Measurements from ENCODE around the gene ANKS3.

The ANKS3 gene

DNA sequence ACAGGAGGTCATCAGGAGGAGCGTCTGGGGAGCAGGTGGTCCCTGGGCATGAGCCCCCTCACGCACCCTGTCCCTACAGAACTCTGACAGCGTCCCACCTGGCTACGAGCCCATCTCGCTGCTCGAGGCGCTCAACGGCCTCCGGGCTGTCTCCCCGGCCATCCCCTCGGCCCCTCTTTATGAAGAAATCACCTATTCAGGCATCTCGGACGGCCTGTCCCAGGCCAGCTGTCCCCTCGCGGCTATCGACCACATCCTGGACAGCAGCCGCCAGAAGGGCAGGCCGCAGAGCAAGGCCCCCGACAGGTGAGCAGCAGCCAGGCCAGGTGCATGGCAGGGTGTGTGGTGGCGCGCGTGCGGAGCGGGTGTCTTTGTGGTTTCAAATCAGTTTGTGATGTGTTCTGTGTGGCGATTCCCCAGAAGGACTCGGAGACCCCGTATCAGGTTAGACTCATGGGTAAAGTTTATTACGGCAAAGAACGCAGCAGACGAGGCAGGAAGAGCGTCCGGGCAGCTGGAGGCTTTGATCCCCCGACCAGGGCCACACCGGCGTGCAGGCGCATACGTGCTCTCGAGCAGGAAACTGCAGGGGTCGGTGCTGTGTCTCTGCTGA is 52.5 kb downstream of the ANKS3 start:
- H3K27ac Mint-ChIP-seq: no peak overlapping the region
- H3K4me3 Mint-ChIP-seq: no peak overlapping the region
- H3K36me3 Mint-ChIP-seq (ENCODE audit: low read depth): peaks cover 13% of the 10 kb centered on the region
- H3K27me3 Mint-ChIP-seq: no peaks in the 10 kb centered on the region
- peaks cover 31% of the 10 kb centered on the region for H3K4me1 Mint-ChIP-seq (ENCODE audit: low read depth)
- no peaks in the 10 kb centered on the region for H3K9me3 Mint-ChIP-seq

- H3K4me3 Mint-ChIP-seq: no peak overlapping the region
- peaks cover 39% of the 10 kb centered on the region for H3K4me1 Mint-ChIP-seq (ENCODE audit: low read depth)
- peaks cover 13% of the 10 kb centered on the region for H3K36me3 Mint-ChIP-seq (ENCODE audit: low read depth)
- H3K27ac Mint-ChIP-seq: peak overlapping the region; percentile 26
- H3K9me3 Mint-ChIP-seq: no peaks in the 10 kb centered on the region
- no peaks in the 10 kb centered on the region for H3K27me3 Mint-ChIP-seq
Measured at GRCh38 chr16:4680673-4681470, 53.2 kb downstream of the ANKS3 start.

DNA sequence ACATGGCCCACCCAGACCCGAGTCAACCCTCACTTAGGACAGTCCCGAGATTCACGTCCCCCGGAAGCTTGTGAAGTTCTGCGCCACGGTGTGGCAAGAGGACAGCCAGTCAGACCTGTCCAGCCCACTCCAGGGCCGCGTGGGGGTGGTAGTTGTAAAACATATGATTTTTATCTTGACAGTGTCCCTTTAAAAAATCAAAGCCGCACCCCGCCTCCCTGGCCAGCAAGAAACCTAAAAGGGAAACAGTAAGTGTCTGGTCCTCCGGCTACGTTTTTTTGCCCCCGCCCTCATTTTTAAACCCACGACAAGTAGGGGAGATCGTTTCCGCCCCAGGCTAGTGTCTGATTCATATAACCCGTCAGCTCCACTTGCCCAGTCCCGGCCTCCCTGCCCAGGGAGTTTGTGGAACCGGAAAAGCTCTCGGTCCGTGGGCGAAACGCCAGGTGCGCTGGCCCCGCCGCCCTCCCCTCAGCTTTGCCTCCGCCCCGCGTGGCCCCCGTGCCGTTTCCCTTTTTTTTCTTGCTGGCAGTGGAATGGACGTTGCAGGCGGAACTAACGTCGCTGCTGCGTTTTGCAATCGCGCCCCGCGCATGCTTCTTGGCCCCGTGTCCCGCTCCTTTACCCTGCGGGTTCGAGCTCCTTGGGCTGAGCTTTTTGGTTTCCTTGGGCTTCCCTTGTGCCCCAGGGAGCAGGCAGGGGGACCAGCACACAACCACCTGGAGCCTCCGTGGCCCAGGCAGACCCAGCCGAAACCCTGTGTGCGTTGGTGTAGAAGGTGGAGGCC is 54.0 kb downstream of the ANKS3 start:
- no peak overlapping the region for H3K4me3 Mint-ChIP-seq
- H3K4me1 Mint-ChIP-seq (ENCODE audit: low read depth): peaks cover 45% of the 10 kb centered on the region
- H3K27ac Mint-ChIP-seq: no peak overlapping the region
- H3K36me3 Mint-ChIP-seq (ENCODE audit: low read depth): peaks cover 11% of the 10 kb centered on the region
- H3K27me3 Mint-ChIP-seq: no peaks in the 10 kb centered on the region
- no peaks in the 10 kb centered on the region for H3K9me3 Mint-ChIP-seq

- Mint-ChIP-seq H3K4me1 (ENCODE audit: low read depth) (peaks cover 45% of the 10 kb centered on the region), H3K27ac (peak overlapping the region; percentile 90), H3K27me3 (no peaks in the 10 kb centered on the region), H3K9me3 (no peaks in the 10 kb centered on the region), H3K36me3 (ENCODE audit: low read depth) (peaks cover 7% of the 10 kb centered on the region), H3K4me3 (no peak overlapping the region)
Measured at GRCh38 chr16:4679156-4679849, 54.8 kb downstream of the ANKS3 start.

GRCh38 chr16:4678596-4678995 is 55.5 kb downstream of the ANKS3 start:
- H3K27ac Mint-ChIP-seq: peak overlapping the region; percentile 90
- H3K4me1 Mint-ChIP-seq (ENCODE audit: low read depth): peaks cover 45% of the 10 kb centered on the region
- no peak overlapping the region for H3K4me3 Mint-ChIP-seq
- no peaks in the 10 kb centered on the region for H3K9me3 Mint-ChIP-seq
- H3K36me3 Mint-ChIP-seq (ENCODE audit: low read depth): peaks cover 10% of the 10 kb centered on the region
- no peaks in the 10 kb centered on the region for H3K27me3 Mint-ChIP-seq

GRCh38 chr16:4677994-4678393 is 56.1 kb downstream of the ANKS3 start:
- Mint-ChIP-seq H3K36me3 (ENCODE audit: low read depth) (peaks cover 12% of the 10 kb centered on the region), H3K4me3 (no peak overlapping the region), H3K4me1 (ENCODE audit: low read depth) (peaks cover 43% of the 10 kb centered on the region), H3K27me3 (no peaks in the 10 kb centered on the region), H3K27ac (peak overlapping the region; percentile 90), H3K9me3 (no peaks in the 10 kb centered on the region)

- Mint-ChIP-seq H3K36me3 (ENCODE audit: low read depth) (peaks cover 12% of the 10 kb centered on the region), H3K4me1 (ENCODE audit: low read depth) (peaks cover 40% of the 10 kb centered on the region), H3K27ac (peak overlapping the region; percentile 99), H3K9me3 (no peaks in the 10 kb centered on the region), H3K27me3 (no peaks in the 10 kb centered on the region), H3K4me3 (no peak overlapping the region)
Measured at GRCh38 chr16:4677390-4677789, 56.7 kb downstream of the ANKS3 start.

GRCh38 chr16:4676831-4677230 is 57.2 kb downstream of the ANKS3 start:
- Mint-ChIP-seq H3K4me3 (peak overlapping the region; percentile 75), H3K36me3 (ENCODE audit: low read depth) (peaks cover 12% of the 10 kb centered on the region), H3K4me1 (ENCODE audit: low read depth) (peaks cover 40% of the 10 kb centered on the region), H3K9me3 (no peaks in the 10 kb centered on the region), H3K27ac (peak overlapping the region; percentile 99), H3K27me3 (no peaks in the 10 kb centered on the region)

GRCh38 chr16:4675864-4676786 is 57.9 kb downstream of the ANKS3 start:
- peak overlapping the region; percentile 99 for H3K27ac Mint-ChIP-seq
- H3K36me3 Mint-ChIP-seq (ENCODE audit: low read depth): peaks cover 12% of the 10 kb centered on the region

DNA sequence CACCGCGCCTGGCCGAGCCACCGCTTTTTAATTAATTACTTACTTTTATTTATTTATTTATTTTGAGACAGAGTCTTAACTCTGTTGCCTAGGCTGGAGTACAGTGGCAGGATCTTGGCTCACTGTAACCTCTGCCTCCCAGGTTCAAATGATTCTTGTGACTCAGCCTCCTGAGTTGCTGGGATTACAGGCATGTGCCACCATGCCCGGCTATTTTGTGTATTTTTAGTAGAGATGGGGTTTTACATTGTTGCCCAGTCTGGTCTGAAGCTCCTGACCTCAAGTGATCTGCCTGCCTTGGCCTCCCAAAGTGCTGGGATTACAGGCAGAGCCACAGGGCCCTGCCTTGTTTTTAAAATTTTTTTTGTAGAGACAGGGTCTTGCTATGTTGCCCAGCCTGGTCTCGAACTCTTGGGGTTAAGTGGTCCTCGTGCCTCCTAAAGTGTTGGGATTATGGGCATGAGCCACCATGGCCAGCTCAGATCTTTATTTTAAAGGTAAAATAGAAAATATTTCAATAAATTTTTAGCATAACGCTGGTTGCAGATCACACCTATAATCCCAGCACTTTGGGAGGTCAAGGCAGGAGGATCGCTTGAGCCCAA is 59.0 kb downstream of the ANKS3 start:
- Mint-ChIP-seq H3K27me3 (no peaks in the 10 kb centered on the region), H3K36me3 (ENCODE audit: low read depth) (peaks cover 12% of the 10 kb centered on the region), H3K9me3 (no peaks in the 10 kb centered on the region), H3K4me1 (ENCODE audit: low read depth) (peaks cover 36% of the 10 kb centered on the region), H3K4me3 (peak overlapping the region; percentile 23), H3K27ac (peak overlapping the region; percentile 99)

More at GRCh38 chr16:4675864-4676786, 57.9 kb downstream of the ANKS3 start:
- Mint-ChIP-seq H3K4me1 (ENCODE audit: low read depth) (peaks cover 36% of the 10 kb centered on the region), H3K27me3 (no peaks in the 10 kb centered on the region), H3K9me3 (no peaks in the 10 kb centered on the region), H3K4me3 (peak overlapping the region; percentile 75)

GRCh38 chr16:4673387-4674046 is 60.6 kb downstream of the ANKS3 start:
- Mint-ChIP-seq H3K27me3 (no peaks in the 10 kb centered on the region), H3K36me3 (ENCODE audit: low read depth) (peaks cover 17% of the 10 kb centered on the region), H3K9me3 (no peaks in the 10 kb centered on the region), H3K27ac (no peak overlapping the region), H3K4me3 (no peak overlapping the region), H3K4me1 (ENCODE audit: low read depth) (peaks cover 30% of the 10 kb centered on the region)

GRCh38 chr16:4668313-4668960 is 65.6 kb downstream of the ANKS3 start:
- H3K27me3 Mint-ChIP-seq: no peaks in the 10 kb centered on the region
- H3K27ac Mint-ChIP-seq: no peak overlapping the region
- no peaks in the 10 kb centered on the region for H3K9me3 Mint-ChIP-seq
- peaks cover 25% of the 10 kb centered on the region for H3K36me3 Mint-ChIP-seq (ENCODE audit: low read depth)
- H3K4me1 Mint-ChIP-seq (ENCODE audit: low read depth): peaks cover 26% of the 10 kb centered on the region
- no peak overlapping the region for H3K4me3 Mint-ChIP-seq
